GM21515 (cell line): ENCODE measurements around the gene XBP1.
"Not testable (repeated sequence)": the region's sequence is repeated elsewhere in the genome, so short reads cannot be mapped to it uniquely, and the experiment has no call there.

Experiments
- ATAC-seq: cut with Tn5 transposase; IDR thresholded peaks from one replicate; pipeline ENCODE4 v1.9.1; 2021; ENCODE audit not compliant: unreplicated experiment

The XBP1 gene

GRCh38 chr22:28793976-28794584 lies 6.3 kb downstream of the XBP1 start:
- ATAC-seq: no peak

- ATAC-seq: peak; percentile 12
Observed at GRCh38 chr22:28792491-28793383, 7.6 kb downstream of the XBP1 start.

- ATAC-seq: peak; percentile 65
Observed at GRCh38 chr22:28791841-28792490, 8.4 kb downstream of the XBP1 start.

GRCh38 chr22:28791124-28791523 lies 9.2 kb downstream of the XBP1 start:
- no peak for ATAC-seq

- ATAC-seq: no peak
Observed at GRCh38 chr22:28788601-28789000, 11.8 kb downstream of the XBP1 start.

GRCh38 chr22:28783786-28784671 lies 16.3 kb downstream of the XBP1 start:
- no peak for ATAC-seq

GRCh38 chr22:28780296-28780695 lies 20.1 kb downstream of the XBP1 start:
- ATAC-seq: no peak

- no peak for ATAC-seq
Observed at GRCh38 chr22:28779833-28780232, 20.5 kb downstream of the XBP1 start.

- no peak for ATAC-seq
Observed at GRCh38 chr22:28774378-28774777, 26.0 kb downstream of the XBP1 start.

GRCh38 chr22:28773461-28773867 lies 26.9 kb downstream of the XBP1 start:
- no peak for ATAC-seq

- peak; percentile 87 for ATAC-seq
Observed at GRCh38 chr22:28772633-28773460, 27.5 kb downstream of the XBP1 start, which contains the start of gene CCDC117. CCDC117 (plus strand) TSS chr22:28772695; CDS start chr22:28772850, 155 bp downstream.

GRCh38 chr22:28771195-28771791 lies 29.1 kb downstream of the XBP1 start:
- no peak for ATAC-seq

GRCh38 chr22:28769394-28770085 lies 30.8 kb downstream of the XBP1 start:
- ATAC-seq: no peak

- no peak for ATAC-seq
Observed at GRCh38 chr22:28768701-28769393, 31.5 kb downstream of the XBP1 start.

GRCh38 chr22:28766628-28767027 lies 33.7 kb downstream of the XBP1 start:
- ATAC-seq: no peak

- ATAC-seq: not testable (repeated sequence)
Observed at GRCh38 chr22:28762000-28762399, 38.4 kb downstream of the XBP1 start.

- ATAC-seq: no peak
Observed at GRCh38 chr22:28761449-28761755, 39.0 kb downstream of the XBP1 start.

GRCh38 chr22:28759861-28760560 lies 40.4 kb downstream of the XBP1 start:
- no peak for ATAC-seq
